WERI-Rb-1 (cell line): ENCODE data around the gene CPNE5.

Experiments
- DNase-seq: peaks from one replicate; pipeline ENCODE4 v3.0.0-alpha.2; 2020
- H3K27ac ChIP-seq: fragments of 250-450 bp; sonication (Bioruptor Pico); 2 replicates; pipeline ENCODE4 v1.5.1; 2020; ENCODE audit warnings: mild to moderate bottlenecking, moderate library complexity
- H3K27me3 ChIP-seq: fragments of 250-450 bp; sonication (Bioruptor Pico); 2 replicates; pipeline ENCODE4 v1.5.1; 2021; ENCODE audit warnings: mild to moderate bottlenecking, low read depth, moderate library complexity; ENCODE audit not compliant: insufficient read depth, severe bottlenecking
- H3K36me3 ChIP-seq: fragments of 250-450 bp; sonication (Bioruptor Pico); 2 replicates; pipeline ENCODE4 v1.5.1; 2020; ENCODE audit warnings: mild to moderate bottlenecking, moderate library complexity
- H3K4me3 ChIP-seq: 2 replicates; pipeline ENCODE4 v1.5.1; 2011; ENCODE audit warnings: low read depth, mild to moderate bottlenecking, control low read depth, low read length
- H3K9me3 ChIP-seq: fragments of 250-450 bp; sonication (Bioruptor Pico); 2 replicates; pipeline ENCODE4 v1.5.1; 2021; ENCODE audit warnings: mild to moderate bottlenecking, moderate library complexity; ENCODE audit not compliant: severe bottlenecking
- CTCF ChIP-seq: IDR thresholded peaks from 2 replicates; pipeline ENCODE4 v1.5.1; 2011; ENCODE audit warnings: low read depth, mild to moderate bottlenecking, control low read depth, inconsistent platforms, low read length

CPNE5 gene

GRCh38 chr6:36751091-36751490 is 88.2 kb downstream of the CPNE5 start:
- no peak for DNase-seq
- no peak for TF ChIP-seq CTCF
- no peaks in the 10 kb centered on the region for H3K27me3 ChIP-seq
- peak overlapping the region; percentile 74 for H3K27ac ChIP-seq
- H3K36me3 ChIP-seq: no peaks in the 10 kb centered on the region
- no peak overlapping the region for H3K4me3 ChIP-seq
- peaks cover 18% of the 10 kb centered on the region for H3K9me3 ChIP-seq

- peaks cover 18% of the 10 kb centered on the region for H3K9me3 ChIP-seq
- H3K36me3 ChIP-seq: no peaks in the 10 kb centered on the region
- no peak for DNase-seq
- TF ChIP-seq CTCF: no peak
- H3K4me3 ChIP-seq: no peak overlapping the region
- no peaks in the 10 kb centered on the region for H3K27me3 ChIP-seq
- no peak overlapping the region for H3K27ac ChIP-seq
Measured at GRCh38 chr6:36749829-36750489, 89.3 kb downstream of the CPNE5 start.

GRCh38 chr6:36746251-36746650 is 93.0 kb downstream of the CPNE5 start:
- Histone ChIP-seq H3K27ac (no peak overlapping the region), H3K9me3 (peaks cover 18% of the 10 kb centered on the region), H3K36me3 (no peaks in the 10 kb centered on the region), H3K4me3 (no peak overlapping the region), H3K27me3 (no peaks in the 10 kb centered on the region)
- no peak for TF ChIP-seq CTCF
- DNase-seq: no peak

- Histone ChIP-seq H3K27ac (no peak overlapping the region), H3K27me3 (no peaks in the 10 kb centered on the region), H3K9me3 (peaks cover 18% of the 10 kb centered on the region), H3K36me3 (no peaks in the 10 kb centered on the region), H3K4me3 (no peak overlapping the region)
- DNase-seq: no peak
- no peak for TF ChIP-seq CTCF
Measured at GRCh38 chr6:36745836-36746235, 93.4 kb downstream of the CPNE5 start.

GRCh38 chr6:36745283-36745682 is 94.0 kb downstream of the CPNE5 start:
- no peak overlapping the region for H3K4me3 ChIP-seq
- H3K27ac ChIP-seq: no peak overlapping the region
- H3K9me3 ChIP-seq: peaks cover 16% of the 10 kb centered on the region
- no peak for TF ChIP-seq CTCF
- no peaks in the 10 kb centered on the region for H3K27me3 ChIP-seq
- no peaks in the 10 kb centered on the region for H3K36me3 ChIP-seq
- DNase-seq: no peak

GRCh38 chr6:36744304-36744673 is 95.0 kb downstream of the CPNE5 start:
- DNase-seq: no peak
- H3K27me3 ChIP-seq: no peaks in the 10 kb centered on the region
- TF ChIP-seq CTCF: no peak
- H3K36me3 ChIP-seq: no peaks in the 10 kb centered on the region
- peaks cover 12% of the 10 kb centered on the region for H3K9me3 ChIP-seq
- H3K27ac ChIP-seq: no peak overlapping the region
- H3K4me3 ChIP-seq: no peak overlapping the region
